ENCODE measurements around the gene CD47.

Gene CD47

DNA sequence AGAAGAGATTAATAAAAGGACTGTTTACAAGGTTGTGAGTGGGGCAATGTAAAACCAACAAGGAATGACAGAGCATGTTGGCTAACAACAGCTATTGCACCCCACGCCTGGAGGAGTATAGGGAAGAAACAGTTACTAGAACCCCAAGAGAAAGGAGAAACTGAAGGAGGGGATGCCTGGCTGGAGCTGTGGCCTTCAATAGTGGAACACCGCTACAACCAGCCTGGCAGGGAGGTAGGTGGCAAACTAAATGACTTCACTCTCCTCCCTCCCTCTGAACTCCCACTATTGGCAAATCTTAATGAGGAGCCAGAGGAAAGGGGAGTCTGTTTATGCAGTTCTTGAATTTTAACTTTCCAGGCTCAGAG is 7.2 kb upstream of the CD47 start:
- TF ChIP-seq, protein P1, sequence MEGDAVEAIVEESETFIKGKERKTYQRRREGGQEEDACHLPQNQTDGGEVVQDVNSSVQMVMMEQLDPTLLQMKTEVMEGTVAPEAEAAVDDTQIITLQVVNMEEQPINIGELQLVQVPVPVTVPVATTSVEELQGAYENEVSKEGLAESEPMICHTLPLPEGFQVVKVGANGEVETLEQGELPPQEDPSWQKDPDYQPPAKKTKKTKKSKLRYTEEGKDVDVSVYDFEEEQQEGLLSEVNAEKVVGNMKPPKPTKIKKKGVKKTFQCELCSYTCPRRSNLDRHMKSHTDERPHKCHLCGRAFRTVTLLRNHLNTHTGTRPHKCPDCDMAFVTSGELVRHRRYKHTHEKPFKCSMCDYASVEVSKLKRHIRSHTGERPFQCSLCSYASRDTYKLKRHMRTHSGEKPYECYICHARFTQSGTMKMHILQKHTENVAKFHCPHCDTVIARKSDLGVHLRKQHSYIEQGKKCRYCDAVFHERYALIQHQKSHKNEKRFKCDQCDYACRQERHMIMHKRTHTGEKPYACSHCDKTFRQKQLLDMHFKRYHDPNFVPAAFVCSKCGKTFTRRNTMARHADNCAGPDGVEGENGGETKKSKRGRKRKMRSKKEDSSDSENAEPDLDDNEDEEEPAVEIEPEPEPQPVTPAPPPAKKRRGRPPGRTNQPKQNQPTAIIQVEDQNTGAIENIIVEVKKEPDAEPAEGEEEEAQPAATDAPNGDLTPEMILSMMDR (IDR thresholded peaks at IDR 0.05; ENCODE audit: borderline replicate concordance, insufficient read depth, low read depth, low read length), result no peak
- no peak overlapping the region for H3K4me3 ChIP-seq (ENCODE audit: low read depth, low read length)

DNA sequence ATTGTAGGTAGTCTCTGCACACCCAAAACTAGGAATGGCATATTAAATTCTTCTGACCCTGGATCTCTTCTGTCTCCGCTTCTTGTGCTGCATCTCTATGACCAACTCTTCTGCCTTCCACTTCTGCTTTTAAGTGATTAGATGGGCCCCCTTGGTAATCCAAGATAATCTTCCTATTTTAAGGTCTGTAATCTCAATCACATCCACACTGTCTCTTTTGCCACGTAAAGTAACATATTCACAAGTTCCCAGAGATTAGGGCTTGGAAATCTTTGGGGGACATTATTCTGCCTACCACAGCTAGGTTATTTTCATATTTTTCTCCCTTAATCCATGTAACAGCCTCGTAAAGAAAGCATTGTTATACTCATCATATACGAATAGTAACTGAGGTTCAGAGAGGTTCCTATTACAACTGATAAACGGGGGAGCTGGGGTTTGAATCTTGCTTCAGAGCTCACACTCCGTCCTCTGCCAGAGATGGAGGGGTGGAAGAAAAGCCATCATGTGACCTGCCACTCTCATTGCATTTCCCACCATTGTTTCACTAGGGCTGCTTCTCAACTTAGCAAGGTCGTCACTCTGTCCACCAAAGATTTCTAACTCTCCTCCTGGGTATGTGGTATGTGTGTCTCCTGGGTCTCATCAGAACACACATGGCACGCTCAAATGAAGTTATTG is 6.6 kb upstream of the CD47 start:
- no peak overlapping the region for H3K4me3 ChIP-seq (ENCODE audit: low read depth, low read length)
- TF ChIP-seq, protein P1 (IDR thresholded peaks at IDR 0.05; ENCODE audit: borderline replicate concordance, insufficient read depth, low read depth, low read length), result no peak

DNA sequence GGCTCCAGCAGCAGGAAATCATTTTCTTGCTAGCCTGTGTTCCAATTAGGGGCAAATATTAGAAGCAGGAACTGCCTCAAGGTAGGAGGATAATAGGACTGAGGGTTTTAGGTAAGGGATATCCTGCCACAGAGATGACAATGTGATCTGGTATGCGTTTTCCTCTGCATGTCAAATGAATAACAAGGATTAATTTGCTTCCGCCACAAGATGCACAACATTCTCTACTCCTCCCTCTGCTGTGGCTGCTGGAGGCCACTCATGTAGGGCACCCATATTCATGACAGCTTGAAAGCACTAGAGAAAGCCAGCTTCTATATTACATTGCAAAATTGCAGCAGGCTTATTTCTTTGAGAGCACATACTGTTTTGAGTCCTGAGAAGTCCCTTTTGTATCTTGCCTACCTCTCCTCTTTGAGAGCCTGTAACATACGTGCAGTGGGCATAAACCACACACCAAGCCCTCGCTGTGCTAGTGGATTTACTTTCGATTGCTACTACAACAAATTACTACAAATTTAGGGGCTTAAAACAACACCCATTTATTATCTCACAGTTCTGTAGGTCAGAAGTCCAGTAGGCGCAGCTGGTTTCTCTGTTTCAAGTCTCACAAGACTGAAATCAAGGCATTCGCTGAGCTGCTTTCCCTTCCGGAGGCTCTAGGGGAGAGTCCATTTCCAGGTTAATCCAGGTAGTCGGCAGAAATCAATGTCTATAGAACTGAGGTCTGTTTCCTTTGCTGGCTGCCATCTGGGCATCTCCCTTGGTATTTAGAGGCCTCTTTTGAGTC is 5.9 kb upstream of the CD47 start:
- TF ChIP-seq, protein P1 (IDR thresholded peaks at IDR 0.05; ENCODE audit: borderline replicate concordance, insufficient read depth, low read depth, low read length), result no peak
- no peak overlapping the region for H3K4me3 ChIP-seq (ENCODE audit: low read depth, low read length)

DNA sequence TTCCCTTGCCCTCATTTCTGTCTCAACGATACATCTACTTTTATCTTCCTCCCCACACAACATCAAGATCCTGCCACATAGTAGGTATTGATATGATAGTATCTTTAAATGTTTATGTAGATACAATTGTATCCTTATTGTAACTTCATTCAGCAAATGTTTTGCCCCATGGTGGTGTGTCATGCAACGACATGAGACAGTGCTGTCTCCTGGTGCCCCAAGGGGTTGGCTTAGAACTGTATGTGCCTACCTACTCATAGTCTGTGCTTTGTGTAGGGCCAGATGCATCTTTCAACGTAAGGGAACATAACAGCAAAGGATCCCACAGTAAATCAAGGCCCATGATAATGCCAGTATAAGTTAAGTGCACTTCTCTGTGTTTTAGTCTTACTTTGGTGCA is 2.8 kb upstream of the CD47 start:
- no peak overlapping the region for H3K4me3 ChIP-seq (ENCODE audit: low read depth, low read length)
- TF ChIP-seq, protein P1 (IDR thresholded peaks at IDR 0.05; ENCODE audit: borderline replicate concordance, insufficient read depth, low read depth, low read length), result no peak

DNA sequence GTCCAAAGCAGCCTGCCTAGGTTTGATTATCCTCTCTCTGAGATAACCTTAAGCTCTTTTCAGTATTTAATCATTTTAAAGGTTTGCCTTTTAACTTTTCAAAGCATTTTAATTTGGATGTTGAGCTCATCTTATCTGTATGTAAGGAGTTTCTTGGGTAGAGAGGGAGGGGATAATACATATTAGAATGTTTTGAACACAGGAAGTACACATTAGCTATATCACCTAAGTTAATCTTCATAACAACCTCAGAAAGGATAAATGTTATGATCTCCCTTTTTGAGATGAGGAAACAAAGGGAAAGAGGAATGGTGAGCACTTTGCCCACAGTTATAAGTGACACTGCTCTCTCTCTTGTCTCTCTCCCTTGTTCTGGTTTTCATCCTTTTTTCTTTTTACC is 2.2 kb upstream of the CD47 start:
- TF ChIP-seq, protein P1 (IDR thresholded peaks at IDR 0.05; ENCODE audit: borderline replicate concordance, insufficient read depth, low read depth, low read length), result no peak
- H3K4me3 ChIP-seq (ENCODE audit: low read depth, low read length), result no peak overlapping the region

DNA sequence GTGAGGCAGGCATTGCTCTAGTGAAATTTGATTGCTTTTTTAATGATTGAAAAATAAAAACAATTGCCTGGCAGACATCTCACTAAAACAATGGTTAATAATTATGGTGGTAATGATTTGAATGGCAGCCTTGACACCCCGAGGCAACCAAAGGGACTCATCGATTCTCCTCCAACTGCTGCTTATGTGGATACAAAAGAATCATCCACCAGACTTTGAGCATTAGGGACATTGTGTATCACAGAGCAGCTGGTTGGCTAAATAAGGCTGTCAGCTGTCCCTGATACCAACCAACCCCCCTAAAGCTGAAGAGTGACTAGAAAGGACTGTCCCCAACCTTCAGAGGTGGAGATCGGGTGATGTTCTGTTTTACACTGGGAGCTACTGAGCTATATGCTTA is 1.7 kb upstream of the CD47 start:
- H3K4me3 ChIP-seq (ENCODE audit: low read depth, low read length), result no peak overlapping the region
- TF ChIP-seq, protein P1 (IDR thresholded peaks at IDR 0.05; ENCODE audit: borderline replicate concordance, insufficient read depth, low read depth, low read length), result no peak

All from GM12875 (cell line).